Spleen (tissue), 11 donors: ENCODE results near the gene MYH10. TPM values are rescaled to one million over a fixed set of nuclear protein-coding genes. Genes with fewer than 3 reads are reported as not detected.

ENCODE experiments used
- DNase-seq: peaks from one replicate; pipeline ENCODE4 v3.0.0-alpha.2; 2020
- H3K27ac ChIP-seq, 8 donors: fragments of 200-600 bp; sonication (generic) in 7 of 8; 1 replicate in 4 of 8; 2 replicates in 4 of 8; pipeline versions ENCODE4 v1.5.0 to v1.8.0; 2016 to 2021; ENCODE audit warnings: inconsistent platforms in 4 of 8, mild to moderate bottlenecking in 4 of 8, moderate library complexity in 1 of 8
- H3K27me3 ChIP-seq, 7 donors: fragments of 200-600 bp; sonication (generic) in 6 of 7; replicated peaks in 1 of 7; 1 replicate in 4 of 7; 2 replicates in 3 of 7; pipeline versions ENCODE4 v1.5.0 to v1.8.0; 2016 to 2021; ENCODE audit warnings: inconsistent platforms in 3 of 7, mild to moderate bottlenecking in 1 of 7
- H3K36me3 ChIP-seq, 6 donors: fragments of 200-600 bp; sonication (generic) in 5 of 6; 1 replicate in 4 of 6; 2 replicates in 2 of 6; pipeline versions ENCODE4 v1.5.0 to v1.8.0; 2016 to 2021; ENCODE audit warnings: inconsistent platforms in 2 of 6
- H3K4me1 ChIP-seq, 6 donors: fragments of 200-600 bp; sonication (generic) in 5 of 6; 1 replicate in 3 of 6; 2 replicates in 3 of 6; pipeline versions ENCODE4 v1.5.0 to v1.8.0; 2016 to 2021; ENCODE audit warnings: inconsistent platforms in 3 of 6
- H3K4me3 ChIP-seq, 8 donors: fragments of 200-600 bp; sonication (generic) in 7 of 8; 1 replicate in 4 of 8; 2 replicates in 4 of 8; pipeline versions ENCODE4 v1.5.0 to v1.8.0; 2016 to 2021; ENCODE audit warnings: inconsistent platforms in 4 of 8, mild to moderate bottlenecking in 4 of 8, moderate library complexity in 2 of 8
- H3K9me3 ChIP-seq, 8 donors: fragments of 200-600 bp; sonication (generic) in 7 of 8; 1 replicate in 4 of 8; 2 replicates in 4 of 8; pipeline versions ENCODE4 v1.5.0 to v1.8.0; 2016 to 2021; ENCODE audit warnings: inconsistent platforms in 4 of 8
- POLR2A ChIP-seq, 3 donors: fragments of 450-650 bp; IDR thresholded peaks; one replicate each; pipeline ENCODE4 v1.5.1; 2017; ENCODE audit warnings: antibody characterized with exemption in 3 of 3, mild to moderate bottlenecking in 1 of 3
- POLR2AphosphoS5 ChIP-seq, 3 donors: sonication (generic); formaldehyde crosslinking; IDR thresholded peaks; one replicate each; pipeline ENCODE4 v1.5.1; 2017; ENCODE audit warnings: antibody characterized with exemption in 3 of 3
- WGBS, 5 donors: extraction: QIAGEN DNeasy Blood & Tissue Kit in 3 of 5; methylation state at CpG; one replicate each; pipeline versions ENCODE4 v1.1.5 to v1.1.7; 2013 to 2018; 5-methylcytosine and 5-hydroxymethylcytosine counted together
- intact Hi-C: fragments of 100-400 bp; cut with DNase I; formaldehyde crosslinking; loops from one replicate; pipeline ENCODE4 v1.15.0; 2023; ENCODE audit warnings: low total_unique reads
- polyA plus RNA-seq, 3 donors: library from polyadenylated mRNA; stranded (reverse); fragments of 200-250 nt; gene quantifications; one replicate each; pipeline ENCODE4 v1.2.1, GENCODE V29; 2013
- total RNA-seq, 7 donors: library from RNA; depleted of rRNA in 3 of 7; stranded (reverse); fragments of >200 nt in 3 of 7; fragmentation: NEBNext Ultra II Directional in 4 of 7; extraction: Animal tissue kit (Norgen Biotek cat#: 25700) in 4 of 7; gene quantifications; one replicate each; pipeline versions ENCODE4 v1.1.0 to v1.2.1, GENCODE V29; 2016 to 2021
- TF ChIP-seq, protein P1 (sequence below), 11 experiments: fragments of 200-600 bp in 7 of 11; fragments of 450-650 bp in 4 of 11; sonication (generic) in 4 of 11; IDR thresholded peaks in 8 of 11; conservative IDR thresholded peaks in 3 of 11; 1 replicate in 7 of 11; 2 replicates in 4 of 11; pipeline versions ENCODE4 v1.4.0 to v1.8.0; 2016 to 2021; ENCODE audit warnings: antibody characterized with exemption in 11 of 11, inconsistent platforms in 4 of 11, mild to moderate bottlenecking in 1 of 11
- donor health status: healthy with polysubstance abuse.
- donor health status: DM: no; HTN: no; CAD: no; lungs with moderate emphysema.
- donor health status: DM: no; HTN: no; CAD: no.
- donor health status: Bipolar disorder and iron deficiency.
- donor health status: healthy.
- donor health status: DM: no; HTN: no; CAD: no.
- donor health status: DM: yes; HTN: yes; CAD: no.

The MYH10 gene
- total and polyA plus RNA-seq, 10 donors: 1.0 to 14.4 (median 7.5) TPM

DNA sequence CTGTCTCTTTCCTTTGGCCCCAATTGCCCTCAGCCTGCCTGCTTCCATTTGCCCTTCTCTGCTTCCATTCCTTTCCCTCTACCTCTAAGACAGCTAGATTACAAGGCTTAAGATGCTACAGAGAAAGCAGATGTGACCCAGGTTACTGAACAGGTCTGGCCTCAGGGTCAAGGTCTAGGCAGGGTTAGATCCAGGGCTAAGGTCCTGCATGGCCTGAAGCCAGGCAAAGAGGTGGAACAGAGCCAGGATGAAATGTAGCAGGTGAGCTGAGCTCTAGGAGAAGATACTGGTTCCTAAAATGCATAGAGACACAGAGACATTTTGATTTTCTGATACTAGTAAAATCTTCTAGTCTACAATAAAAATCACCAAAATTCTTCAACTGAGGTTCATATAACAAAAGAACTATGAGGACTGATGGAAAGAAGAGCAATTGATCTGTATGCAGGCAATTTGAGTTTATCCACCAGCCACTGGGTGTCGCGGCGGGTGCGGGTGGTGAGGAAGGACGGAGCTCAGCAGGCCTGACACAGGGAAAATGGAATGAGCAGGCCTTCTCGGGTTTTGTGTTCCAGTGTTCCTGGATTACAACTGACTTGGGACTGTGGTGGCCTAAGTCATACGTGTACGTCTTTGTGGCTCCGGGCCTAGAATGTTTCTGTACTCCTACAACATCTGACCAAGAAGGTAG lies 95.9 kb downstream of the MYH10 start:
- no peaks in the 10 kb centered on the region for H3K9me3 ChIP-seq
- no peaks in the 10 kb centered on the region for H3K4me1 ChIP-seq
- TF ChIP-seq POLR2A (IDR thresholded peaks at IDR 0.05) (no peak), POLR2AphosphoS5 (IDR thresholded peaks at IDR 0.05) (no peak)
- TF ChIP-seq, protein P1, sequence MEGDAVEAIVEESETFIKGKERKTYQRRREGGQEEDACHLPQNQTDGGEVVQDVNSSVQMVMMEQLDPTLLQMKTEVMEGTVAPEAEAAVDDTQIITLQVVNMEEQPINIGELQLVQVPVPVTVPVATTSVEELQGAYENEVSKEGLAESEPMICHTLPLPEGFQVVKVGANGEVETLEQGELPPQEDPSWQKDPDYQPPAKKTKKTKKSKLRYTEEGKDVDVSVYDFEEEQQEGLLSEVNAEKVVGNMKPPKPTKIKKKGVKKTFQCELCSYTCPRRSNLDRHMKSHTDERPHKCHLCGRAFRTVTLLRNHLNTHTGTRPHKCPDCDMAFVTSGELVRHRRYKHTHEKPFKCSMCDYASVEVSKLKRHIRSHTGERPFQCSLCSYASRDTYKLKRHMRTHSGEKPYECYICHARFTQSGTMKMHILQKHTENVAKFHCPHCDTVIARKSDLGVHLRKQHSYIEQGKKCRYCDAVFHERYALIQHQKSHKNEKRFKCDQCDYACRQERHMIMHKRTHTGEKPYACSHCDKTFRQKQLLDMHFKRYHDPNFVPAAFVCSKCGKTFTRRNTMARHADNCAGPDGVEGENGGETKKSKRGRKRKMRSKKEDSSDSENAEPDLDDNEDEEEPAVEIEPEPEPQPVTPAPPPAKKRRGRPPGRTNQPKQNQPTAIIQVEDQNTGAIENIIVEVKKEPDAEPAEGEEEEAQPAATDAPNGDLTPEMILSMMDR (IDR thresholded peaks at IDR 0.05 in 8 of 11, conservative IDR thresholded peaks at IDR 0.05 in 3 of 11): no peak
- H3K27ac ChIP-seq: no peak overlapping the region
- WGBS, 5 donors: 90 to 98% (median 93%) methylated on average over 9 of the region's 9 CpGs
- intact Hi-C loops: no loop called here
- no peak for DNase-seq
- H3K4me3 ChIP-seq: no peak overlapping the region
- no peaks in the 10 kb centered on the region for H3K36me3 ChIP-seq
- H3K27me3 ChIP-seq: no peaks in the 10 kb centered on the region

DNA sequence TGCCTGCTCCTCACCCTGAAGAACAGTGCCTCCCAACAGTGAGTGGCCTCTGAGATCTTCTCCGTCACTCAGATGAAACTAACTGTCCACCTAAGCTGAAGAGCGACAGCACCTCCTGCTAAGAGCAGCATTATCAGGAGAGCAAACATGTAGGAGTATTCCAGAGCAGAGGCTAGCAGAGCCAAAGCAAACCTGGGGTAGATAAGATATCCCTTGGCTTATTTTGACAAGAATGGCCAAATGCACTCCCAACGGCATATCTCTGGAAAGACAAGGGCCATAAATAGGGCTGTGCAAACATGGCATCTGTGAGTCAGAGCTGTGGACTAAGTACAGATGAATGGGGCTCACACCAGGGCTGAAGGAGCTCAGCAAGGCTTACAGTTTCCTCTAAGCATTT lies 98.5 kb downstream of the MYH10 start:
- no peaks in the 10 kb centered on the region for H3K9me3 ChIP-seq
- no peak overlapping the region for H3K4me3 ChIP-seq
- TF ChIP-seq, protein P1 (IDR thresholded peaks at IDR 0.05 in 8 of 11, conservative IDR thresholded peaks at IDR 0.05 in 3 of 11): no peak
- TF ChIP-seq POLR2AphosphoS5 (IDR thresholded peaks at IDR 0.05): no peak
- TF ChIP-seq POLR2A (IDR thresholded peaks at IDR 0.05): no peak
- 83 to 94% (median 90%) methylated on average over 3 of the region's 3 CpGs for WGBS, 5 donors
- intact Hi-C loops: no loop called here
- H3K27me3 ChIP-seq: peaks cover 0 to 4% (median 0%) of the 10 kb centered on the region in 7 donors
- no peaks in the 10 kb centered on the region for H3K36me3 ChIP-seq
- DNase-seq: no peak
- no peaks in the 10 kb centered on the region for H3K4me1 ChIP-seq
- H3K27ac ChIP-seq: no peak overlapping the region

DNA sequence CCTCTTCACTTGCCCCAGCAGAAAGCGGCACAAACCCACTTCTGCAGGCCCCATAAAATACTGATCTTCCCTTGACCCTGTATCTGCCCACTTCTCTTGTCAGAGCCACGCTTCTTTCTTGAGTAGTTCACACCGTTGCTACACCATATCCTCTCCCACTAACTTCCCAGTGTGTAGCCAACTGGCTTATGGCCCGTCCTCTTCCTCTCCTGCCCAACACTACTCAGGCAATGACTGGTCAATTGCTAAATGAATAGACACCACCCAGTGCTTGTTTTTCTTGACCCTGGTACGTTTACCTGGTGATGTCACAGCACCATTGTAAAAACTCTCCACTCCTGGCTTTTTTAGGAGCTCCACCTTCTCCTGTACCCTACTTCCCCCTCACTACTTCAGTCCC lies 107.9 kb downstream of the MYH10 start:
- H3K9me3 ChIP-seq: no peaks in the 10 kb centered on the region
- TF ChIP-seq, protein P1 (IDR thresholded peaks at IDR 0.05 in 8 of 11, conservative IDR thresholded peaks at IDR 0.05 in 3 of 11): no peak
- TF ChIP-seq POLR2A (IDR thresholded peaks at IDR 0.05) (no peak), POLR2AphosphoS5 (IDR thresholded peaks at IDR 0.05) (no peak)
- no peak for DNase-seq
- H3K27ac ChIP-seq: no peak overlapping the region
- H3K4me3 ChIP-seq: no peak overlapping the region
- 53 to 85% (median 61%) methylated on average over 5 of the region's 5 CpGs for WGBS, 5 donors
- no peaks in the 10 kb centered on the region for H3K27me3 ChIP-seq
- intact Hi-C loops: no loop called here
- no peaks in the 10 kb centered on the region for H3K4me1 ChIP-seq
- H3K36me3 ChIP-seq: no peaks in the 10 kb centered on the region

DNA sequence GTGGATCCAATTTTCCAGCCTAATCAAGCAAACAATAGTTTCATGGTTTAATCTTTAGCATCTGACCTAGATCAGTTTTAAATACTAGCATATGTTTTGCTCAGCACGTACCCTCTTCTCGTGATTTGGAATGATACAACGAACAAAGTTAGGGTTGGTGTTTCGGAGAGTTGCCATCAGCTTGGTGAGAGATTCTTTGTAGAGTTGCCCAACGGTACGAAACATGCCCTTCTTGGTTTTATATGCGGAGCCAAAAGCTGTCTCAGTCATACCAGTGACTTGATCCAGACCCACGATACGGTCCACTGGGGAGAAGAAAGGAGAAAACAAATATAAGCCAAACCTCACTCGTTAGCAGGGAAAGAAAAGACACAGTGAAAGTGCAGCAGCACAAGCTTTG lies 109.5 kb downstream of the MYH10 start:
- no peak overlapping the region for H3K27ac ChIP-seq
- H3K27me3 ChIP-seq: no peaks in the 10 kb centered on the region
- TF ChIP-seq, protein P1 (IDR thresholded peaks at IDR 0.05 in 8 of 11, conservative IDR thresholded peaks at IDR 0.05 in 3 of 11): no peak
- no peak for TF ChIP-seq POLR2AphosphoS5 (IDR thresholded peaks at IDR 0.05)
- no peak for TF ChIP-seq POLR2A (IDR thresholded peaks at IDR 0.05)
- no peaks in the 10 kb centered on the region for H3K9me3 ChIP-seq
- no peak for DNase-seq
- H3K36me3 ChIP-seq: no peaks in the 10 kb centered on the region
- H3K4me1 ChIP-seq: no peaks in the 10 kb centered on the region
- no peak overlapping the region for H3K4me3 ChIP-seq
- intact Hi-C loops: no loop called here
- 92 to 96% (median 96%) methylated on average over 10 of the region's 10 CpGs for WGBS, 5 donors
